22Rv1 (cell line): Measurements from ENCODE around the gene NPTXR.

Experiments
- H3K27ac ChIP-seq: fragments of 450-650 bp; 2 replicates; pipeline ENCODE4 v1.5.1; 2017
- ZFX ChIP-seq: fragments of 450-650 bp; IDR thresholded peaks from 2 replicates; pipeline ENCODE4 v1.6.1; 2017; ENCODE audit warnings: antibody characterized with exemption, borderline replicate concordance
- TF ChIP-seq, protein P1 (sequence below): fragments of 450-650 bp; IDR thresholded peaks from 2 replicates; pipeline ENCODE4 v1.5.1; 2017; ENCODE audit warnings: mild to moderate bottlenecking

Gene NPTXR

DNA sequence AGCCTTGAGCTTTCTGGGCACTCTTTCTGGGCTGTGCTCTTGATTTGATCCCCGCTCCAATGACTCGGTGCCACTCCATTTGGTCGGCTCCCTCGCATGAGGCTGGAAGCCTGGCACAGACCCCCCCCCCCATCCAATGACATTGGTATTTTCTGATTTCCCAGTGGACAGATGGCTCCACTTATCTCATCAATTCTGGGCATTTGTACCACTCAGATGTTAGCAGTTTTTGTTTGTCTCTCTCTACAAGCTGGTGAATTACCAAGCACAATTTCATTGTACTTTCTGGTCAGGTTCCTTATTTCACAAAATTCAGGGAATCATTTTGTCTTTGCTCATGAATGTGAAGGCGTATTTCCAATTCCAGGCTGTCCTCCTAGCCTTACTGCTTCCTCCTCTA lies 59.0 kb downstream of the NPTXR start:
- no peak for TF ChIP-seq ZFX
- TF ChIP-seq, protein P1, sequence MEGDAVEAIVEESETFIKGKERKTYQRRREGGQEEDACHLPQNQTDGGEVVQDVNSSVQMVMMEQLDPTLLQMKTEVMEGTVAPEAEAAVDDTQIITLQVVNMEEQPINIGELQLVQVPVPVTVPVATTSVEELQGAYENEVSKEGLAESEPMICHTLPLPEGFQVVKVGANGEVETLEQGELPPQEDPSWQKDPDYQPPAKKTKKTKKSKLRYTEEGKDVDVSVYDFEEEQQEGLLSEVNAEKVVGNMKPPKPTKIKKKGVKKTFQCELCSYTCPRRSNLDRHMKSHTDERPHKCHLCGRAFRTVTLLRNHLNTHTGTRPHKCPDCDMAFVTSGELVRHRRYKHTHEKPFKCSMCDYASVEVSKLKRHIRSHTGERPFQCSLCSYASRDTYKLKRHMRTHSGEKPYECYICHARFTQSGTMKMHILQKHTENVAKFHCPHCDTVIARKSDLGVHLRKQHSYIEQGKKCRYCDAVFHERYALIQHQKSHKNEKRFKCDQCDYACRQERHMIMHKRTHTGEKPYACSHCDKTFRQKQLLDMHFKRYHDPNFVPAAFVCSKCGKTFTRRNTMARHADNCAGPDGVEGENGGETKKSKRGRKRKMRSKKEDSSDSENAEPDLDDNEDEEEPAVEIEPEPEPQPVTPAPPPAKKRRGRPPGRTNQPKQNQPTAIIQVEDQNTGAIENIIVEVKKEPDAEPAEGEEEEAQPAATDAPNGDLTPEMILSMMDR: no peak
- no peak overlapping the region for H3K27ac ChIP-seq

DNA sequence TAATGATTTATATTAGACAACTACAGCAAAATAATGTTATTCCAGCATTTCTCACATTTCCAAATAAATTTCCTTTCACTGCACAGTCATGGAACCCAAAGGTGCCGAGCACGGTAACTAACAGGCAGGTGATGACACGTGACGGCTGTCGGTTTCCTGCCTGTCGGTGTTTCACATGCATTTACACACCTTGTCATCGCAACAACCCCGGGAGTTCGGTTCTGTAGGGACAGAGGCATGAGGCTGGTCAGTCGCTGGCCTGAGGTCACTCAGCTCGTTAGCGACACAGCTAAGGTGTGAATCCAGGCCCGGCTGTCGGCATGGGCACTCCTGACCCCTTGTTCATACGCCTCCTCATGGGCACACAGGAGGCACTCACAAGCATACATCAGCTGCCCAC lies 59.8 kb downstream of the NPTXR start:
- no peak overlapping the region for H3K27ac ChIP-seq
- TF ChIP-seq ZFX: no peak
- TF ChIP-seq, protein P1: no peak

DNA sequence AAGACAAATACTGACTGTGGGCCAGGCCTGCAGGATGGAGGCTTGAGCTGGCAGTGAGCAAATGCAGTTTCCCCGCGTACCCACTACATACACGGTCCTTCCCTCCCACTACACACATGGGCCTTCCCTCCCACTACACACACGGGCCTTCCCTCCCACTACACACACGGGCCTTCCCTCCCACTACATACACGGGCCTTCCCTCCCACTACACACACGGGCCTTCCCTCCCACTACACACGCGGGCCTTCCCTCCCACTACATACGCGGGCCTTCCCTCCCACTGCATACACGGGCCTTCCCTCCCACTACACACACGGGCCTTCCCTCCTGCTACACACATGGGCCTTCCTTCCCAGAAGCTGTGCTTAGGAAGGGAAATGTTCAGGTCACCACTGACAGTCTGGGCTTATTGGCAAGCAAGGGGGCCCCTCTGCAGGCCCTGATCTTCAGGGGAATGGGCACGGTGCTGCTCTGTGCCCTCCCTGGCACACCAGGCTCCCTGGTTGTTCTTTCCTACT lies 60.7 kb downstream of the NPTXR start:
- no peak overlapping the region for H3K27ac ChIP-seq
- TF ChIP-seq, protein P1: no peak
- TF ChIP-seq ZFX: no peak

DNA sequence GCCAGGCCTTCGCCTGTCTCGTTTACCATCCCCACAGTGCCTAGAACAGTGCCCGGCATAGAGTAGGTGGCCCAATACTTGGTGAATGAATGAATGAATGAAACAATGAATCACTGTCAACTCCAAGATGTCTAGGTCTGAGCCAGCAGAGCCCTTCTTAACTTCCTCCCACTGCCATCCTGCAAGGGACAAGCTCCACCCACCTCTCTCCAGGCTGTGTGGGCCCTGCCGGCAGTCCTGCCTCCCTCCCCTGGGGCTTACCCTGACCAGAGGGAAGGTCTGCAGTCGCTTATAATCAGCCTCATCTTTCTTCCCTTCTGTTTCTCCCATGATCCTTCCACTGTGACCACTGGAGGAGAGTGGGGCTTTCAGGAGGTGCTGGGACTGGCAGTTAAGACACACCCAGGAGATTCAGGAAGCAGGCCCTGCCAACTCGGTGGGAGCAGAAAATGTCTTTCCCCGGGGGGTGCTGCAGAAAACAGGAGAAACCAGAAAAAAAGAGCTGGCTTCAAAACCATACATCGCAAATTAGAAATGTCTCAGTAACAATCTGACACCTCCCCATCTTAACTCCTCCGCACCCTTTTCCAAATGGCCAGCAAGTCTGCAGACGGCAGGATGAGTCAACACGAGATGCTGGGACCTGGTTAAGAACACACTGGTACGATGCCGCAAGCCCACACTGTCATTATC lies 61.3 kb downstream of the NPTXR start:
- H3K27ac ChIP-seq: no peak overlapping the region
- TF ChIP-seq, protein P1: no peak
- no peak for TF ChIP-seq ZFX

DNA sequence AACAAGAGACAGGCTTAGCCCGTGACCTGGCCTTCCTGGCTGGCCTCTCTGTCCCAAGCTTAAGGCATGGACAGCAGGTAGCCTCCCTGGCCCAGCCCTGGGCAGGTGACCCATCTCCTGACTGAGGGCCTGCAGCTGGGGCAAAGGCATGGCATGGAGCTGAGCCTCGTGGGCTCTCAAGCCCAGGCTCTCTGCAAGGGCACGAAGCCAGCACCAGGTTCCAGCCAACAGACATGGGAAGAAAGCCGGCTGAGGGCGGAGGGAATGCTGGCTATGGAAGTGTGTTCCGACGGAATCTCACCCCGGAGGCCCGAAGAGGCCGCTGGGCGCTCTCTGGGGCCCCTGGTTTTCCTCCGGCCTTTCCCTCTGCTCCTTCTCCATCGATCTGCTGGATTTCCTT lies 62.8 kb downstream of the NPTXR start:
- H3K27ac ChIP-seq: no peak overlapping the region
- TF ChIP-seq, protein P1: no peak
- TF ChIP-seq ZFX: no peak

DNA sequence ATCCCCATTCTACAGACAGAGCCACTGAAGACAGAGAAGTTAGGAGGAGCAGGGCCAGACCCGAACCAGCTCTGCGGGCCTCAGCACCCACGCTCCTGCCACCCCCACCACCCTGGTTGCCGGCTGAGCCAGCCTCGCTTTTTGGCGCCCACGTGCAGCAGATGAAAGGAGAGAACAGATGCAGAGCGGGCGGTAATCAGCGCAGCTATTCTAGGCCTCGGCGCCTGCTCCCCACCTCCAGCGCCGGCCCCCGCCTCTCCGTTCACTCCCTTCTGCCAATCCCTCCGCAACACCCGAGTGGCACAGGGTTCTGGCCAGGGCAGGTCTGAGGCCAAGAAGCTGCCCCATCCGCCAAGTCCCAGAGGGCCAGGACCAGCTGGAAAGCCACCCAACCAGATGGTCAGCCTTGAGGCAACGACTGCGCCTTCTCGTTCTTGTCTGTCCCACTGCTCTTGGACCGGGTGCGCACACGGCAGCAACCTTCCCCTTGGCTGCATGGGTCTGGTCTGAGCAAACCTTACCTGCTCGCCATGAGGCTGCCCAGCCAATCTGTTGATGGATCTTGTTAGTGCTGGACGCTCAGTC lies 66.6 kb downstream of the NPTXR start:
- H3K27ac ChIP-seq: no peak overlapping the region
- TF ChIP-seq, protein P1: no peak

DNA sequence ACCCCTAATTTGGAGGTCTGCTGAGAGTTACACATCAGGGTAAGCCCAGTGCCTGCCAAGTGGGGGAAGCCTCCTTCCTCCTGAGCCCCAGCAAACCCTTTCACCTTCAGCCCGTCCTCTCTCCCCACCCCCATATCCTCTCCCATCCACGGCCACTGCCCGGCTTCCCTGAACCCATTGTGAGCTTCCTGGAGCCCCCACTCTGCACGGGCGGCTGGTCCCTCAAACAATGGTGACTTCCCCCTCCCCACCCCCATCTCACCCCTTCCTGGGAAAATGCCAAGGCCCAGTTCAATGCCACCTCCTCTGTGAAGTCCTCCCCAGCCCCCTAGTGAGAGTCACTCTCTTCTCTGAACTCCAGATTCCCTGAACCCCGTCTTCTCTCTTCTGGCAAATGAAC lies 67.7 kb downstream of the NPTXR start:
- no peak overlapping the region for H3K27ac ChIP-seq
- TF ChIP-seq ZFX: no peak
- TF ChIP-seq, protein P1: no peak
